HT1080 (cell line): ENCODE results near the gene FMNL1. TPM values are rescaled to one million over a fixed set of nuclear protein-coding genes. Genes with fewer than 3 reads are reported as not detected.
A peak's percentile ranks its signal among the peaks of the same experiment; 100 is the strongest.

Source experiments
- DNase-seq: peaks from one replicate; pipeline ENCODE4 v3.0.0-alpha.2; 2015; ENCODE audit warnings: low read depth
- total RNA-seq: library from RNA; depleted of rRNA; stranded (reverse); fragments of >200 nt; shearing (Covaris generic); gene quantifications from 2 replicates; pipeline ENCODE4 v1.2.3, GENCODE V29; 2014

FMNL1 gene
- total RNA-seq, 1 experiment from 2014 or later, result 64.3 TPM

- DNase-seq, result no peak
These were observed 56.3 kb downstream of the FMNL1 start for GRCh38 chr17:45277992-45278391.

- DNase-seq, result no peak
These were observed 58.2 kb downstream of the FMNL1 start for GRCh38 chr17:45279898-45280297.

GRCh38 chr17:45282683-45283644, 61.3 kb downstream of the FMNL1 start:
- DNase-seq, result no peak

DNA sequence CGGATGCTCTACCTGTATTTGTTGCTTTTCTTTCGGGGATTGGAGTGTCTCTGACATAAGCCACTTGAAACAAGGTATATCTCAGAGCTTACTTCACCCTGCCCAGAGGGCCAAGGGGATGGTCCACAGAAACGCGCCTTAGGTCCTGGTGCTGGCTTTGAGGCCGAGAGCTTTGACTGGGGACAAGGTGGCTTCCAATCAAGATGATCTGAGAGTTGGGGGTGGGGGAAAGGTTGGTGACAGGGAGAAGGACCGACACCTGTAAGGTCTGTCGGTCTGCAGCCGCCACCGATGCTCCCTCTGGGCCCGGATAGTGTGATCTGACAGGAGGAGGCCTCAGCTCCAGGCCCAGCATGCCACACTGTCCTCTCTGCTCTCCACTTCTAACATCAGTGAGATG, 62.0 kb downstream of the FMNL1 start:
- DNase-seq, result no peak

DNA sequence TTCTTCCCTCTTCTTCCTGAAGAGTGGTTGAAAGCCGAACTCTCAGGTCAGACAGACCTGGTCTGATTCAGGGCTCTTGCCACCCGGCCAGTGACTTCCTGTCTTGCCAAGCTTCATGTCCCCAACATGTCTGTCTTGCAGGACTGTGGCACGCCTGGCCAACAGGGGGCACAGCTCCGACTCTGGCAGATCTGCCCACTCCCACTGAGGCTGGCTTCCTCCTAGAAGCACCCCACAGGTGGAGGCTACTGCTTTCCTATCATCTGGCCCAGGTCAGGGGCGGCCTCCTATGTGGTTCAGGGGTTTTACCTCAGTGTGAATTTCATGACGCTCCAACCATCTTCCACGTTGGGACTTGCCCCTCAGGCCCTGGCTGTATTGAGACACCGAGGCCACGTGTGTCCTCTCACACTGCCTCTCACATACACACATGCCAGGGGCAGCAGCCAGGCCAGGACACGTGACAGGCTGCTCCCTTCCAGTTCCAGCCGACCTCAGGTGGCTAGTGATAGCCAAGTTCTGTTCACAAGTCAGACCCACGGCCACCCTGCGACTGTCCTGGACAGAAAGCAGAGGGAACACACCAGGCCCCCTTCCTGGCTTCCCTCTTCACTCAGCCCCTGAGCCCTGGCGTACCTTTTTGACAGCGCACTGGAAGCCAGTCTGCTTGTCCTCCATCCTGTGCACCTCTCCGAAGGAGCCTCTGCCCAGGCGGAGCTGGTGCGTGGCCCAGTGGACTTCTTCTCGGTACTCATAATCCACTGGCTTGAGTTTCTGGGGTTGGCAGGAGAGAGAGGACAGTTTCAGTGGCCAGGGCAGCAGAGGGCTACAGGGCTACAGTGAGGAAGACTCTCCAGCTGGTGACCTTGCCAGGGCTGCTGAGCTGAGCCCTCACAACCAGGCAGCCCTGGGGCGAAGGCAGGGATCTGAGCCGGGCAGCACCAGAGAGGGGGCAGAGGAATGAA, 62.8 kb downstream of the FMNL1 start:
- DNase-seq, result no peak

GRCh38 chr17:45286286-45286685, 64.6 kb downstream of the FMNL1 start:
- no peak for DNase-seq

DNA sequence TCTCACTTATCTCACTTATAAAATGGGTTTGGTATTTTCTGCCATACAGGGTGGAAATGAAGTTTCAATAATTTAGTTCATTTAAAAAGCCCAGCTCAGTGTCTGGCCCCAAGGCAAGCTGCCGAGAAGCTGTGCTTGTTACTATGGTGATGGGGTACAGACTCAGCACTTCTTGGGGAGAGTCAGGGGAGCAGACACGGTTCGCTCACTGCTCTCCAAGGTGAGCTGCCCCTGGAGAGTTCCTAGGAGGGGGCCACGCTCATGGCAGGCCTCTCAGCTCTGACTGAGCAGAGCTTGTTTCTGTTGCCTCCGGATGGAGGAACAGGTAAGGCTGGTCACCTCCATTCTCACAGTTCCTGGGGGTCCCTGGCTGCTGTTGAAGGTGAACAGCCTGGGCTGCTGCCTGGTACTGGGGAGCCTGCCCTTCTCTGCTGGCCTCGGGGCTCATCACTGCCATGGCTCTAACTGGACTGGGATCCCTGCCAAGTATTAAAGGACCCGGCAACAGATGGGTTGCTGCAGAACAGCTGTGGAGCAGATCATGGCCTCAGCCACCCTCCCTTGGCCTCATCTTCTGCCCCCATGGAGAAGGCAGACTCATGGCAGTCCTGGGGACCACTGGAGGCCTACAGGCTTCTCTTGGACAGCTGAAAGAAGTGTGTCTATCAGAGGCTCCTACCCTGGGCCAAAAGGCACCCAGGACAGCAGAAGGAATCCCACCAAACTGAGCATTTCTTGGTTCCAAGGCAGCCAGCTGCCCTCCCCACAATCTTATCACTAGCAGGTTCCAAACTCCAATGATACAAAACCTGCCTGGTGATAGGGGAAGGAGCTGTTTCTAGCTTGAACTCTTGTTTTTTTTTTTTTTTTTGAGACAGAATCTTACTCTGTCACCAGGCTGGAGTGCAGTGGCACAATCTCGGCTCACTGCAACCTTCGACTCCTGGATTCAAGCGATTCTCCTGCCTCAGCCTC, 66.1 kb downstream of the FMNL1 start:
- no peak for DNase-seq

GRCh38 chr17:45288825-45289224, 67.1 kb downstream of the FMNL1 start:
- DNase-seq, result no peak

GRCh38 chr17:45289301-45290268, 67.9 kb downstream of the FMNL1 start:
- no peak for DNase-seq

- DNase-seq, result no peak
These were observed 68.6 kb downstream of the FMNL1 start for GRCh38 chr17:45290269-45290765.

- no peak for DNase-seq
These were observed 69.6 kb downstream of the FMNL1 start for GRCh38 chr17:45291171-45291805.

DNA sequence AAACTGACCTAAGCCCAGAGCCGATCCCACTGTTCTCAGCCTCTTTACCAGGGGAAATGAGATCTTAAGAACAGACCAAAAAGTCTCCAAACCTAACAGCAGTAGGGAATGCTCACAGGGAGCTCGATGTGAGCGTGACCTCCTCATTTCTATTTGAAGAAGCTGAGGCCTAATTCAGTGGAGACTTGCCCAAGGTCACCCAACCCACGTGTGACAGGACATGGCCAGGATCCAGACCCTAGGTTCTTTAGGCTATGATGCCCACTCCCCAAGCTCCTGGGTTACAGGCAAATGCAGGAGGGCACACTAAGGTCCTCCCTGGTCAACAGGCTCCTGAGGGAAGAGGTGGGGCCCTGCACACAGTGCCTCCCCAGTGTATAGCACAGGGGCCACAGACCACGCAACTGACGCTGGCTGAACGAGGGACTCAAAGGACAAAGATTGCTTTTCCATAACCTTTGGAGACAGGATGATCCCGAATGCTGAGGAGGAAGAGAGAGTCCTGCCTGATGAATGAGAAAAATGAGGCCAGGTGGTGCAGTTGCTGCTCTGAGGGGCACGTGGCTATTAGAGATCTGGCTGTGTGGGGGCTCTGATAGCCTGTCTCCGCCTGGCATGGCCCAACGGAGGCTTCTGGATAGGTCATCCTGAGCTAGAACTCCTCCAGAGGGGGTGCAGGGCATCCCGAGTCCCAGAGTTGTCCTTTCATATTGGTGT, 71.2 kb downstream of the FMNL1 start:
- DNase-seq, result no peak

DNA sequence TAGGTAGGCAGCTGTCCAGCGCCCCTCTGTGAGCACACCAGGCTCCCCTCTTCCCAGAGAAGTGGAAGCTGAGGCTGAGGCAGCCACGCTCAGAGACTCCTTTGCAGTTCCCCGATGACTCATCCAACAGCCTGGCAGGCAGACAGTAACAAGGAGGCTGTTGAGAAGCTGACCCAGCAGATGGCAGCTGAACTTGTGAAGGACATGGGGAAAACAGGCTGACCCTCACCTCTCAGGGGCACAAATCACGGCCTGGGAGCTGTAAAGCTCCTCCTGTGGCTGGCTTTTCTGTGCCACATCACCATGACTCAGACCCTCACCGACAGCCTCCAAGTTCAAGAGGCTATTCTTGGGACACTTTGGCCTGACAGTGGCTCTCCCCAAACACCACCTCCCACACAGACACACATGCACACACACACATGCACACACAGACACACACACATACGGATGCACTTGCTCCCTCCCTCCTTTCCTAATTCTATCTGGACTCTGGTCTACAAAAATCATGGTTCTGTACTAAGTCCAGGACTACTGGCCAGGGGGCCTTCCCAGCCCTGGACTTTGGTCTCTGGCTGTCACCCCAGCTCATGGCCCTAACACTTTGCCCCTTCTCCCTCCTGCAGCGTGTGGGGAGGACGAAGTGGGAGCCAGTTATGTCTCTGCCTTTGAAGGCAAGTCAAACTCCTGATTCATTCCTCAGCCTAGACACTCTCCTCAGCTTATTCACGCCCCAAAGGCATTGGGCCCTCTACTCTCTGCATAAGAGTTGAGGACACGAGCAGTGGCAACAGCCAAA, 71.9 kb downstream of the FMNL1 start:
- peak; percentile 97 for DNase-seq

GRCh38 chr17:45294506-45294905, 72.8 kb downstream of the FMNL1 start:
- DNase-seq, result no peak

DNA sequence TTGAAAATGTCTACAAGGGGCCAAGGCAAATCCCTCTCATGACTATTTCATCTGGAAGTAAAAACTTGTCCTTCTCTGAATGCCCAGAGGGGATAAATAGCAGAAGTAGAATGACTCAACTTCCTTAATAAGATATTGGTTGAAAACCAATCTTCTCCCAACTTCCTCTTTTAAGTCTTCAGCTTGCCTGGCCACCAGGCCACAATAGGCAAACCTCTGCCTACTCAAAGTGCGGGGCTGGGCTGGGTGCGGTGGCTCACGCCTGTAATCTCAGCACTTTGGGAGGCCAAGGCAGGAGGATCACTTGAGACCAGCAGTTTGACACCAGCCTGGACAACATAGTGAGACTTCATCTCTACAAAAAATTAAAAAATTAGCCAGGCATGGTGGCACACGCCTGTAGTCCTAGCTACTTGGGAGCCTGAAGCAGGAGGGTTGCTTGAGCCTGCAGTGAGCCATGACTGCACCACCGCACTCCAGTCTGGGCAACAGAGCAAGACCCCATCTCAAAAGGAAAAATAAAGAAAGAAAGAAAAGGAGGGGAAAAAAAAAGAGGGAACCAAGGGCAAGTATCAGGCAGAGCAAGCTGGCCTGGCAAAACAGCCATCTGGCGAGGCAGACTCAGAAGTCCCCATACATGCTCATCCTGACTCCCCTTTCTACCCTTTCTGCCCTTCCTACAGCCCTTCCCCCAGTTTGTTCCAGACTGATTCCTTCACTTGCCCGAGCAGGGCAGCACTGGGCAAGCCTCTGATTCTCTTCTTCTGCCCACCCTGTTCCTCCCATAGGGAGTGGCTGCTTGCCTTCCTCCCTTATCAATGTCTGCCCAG, 74.5 kb downstream of the FMNL1 start:
- DNase-seq, result peak; percentile 78

DNA sequence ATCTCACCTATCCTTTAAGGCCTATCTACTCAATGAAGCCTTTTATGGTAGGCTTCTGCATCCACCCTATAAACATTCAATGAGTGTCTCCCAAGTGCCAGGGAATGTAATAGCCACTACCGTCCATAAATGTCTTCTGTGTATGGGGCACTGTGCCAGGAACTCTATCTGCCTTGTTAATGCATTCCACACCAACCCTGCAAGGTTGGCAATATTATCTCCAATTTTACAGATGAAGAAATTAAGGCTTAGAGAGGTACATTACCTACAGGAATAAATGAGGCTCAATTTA, 75.1 kb downstream of the FMNL1 start:
- no peak for DNase-seq
